HepG2 (cell line): ENCODE results near the gene PXT1. TPM values are rescaled to one million over a fixed set of nuclear protein-coding genes. Genes with fewer than 3 reads are reported as not detected.

ENCODE experiments used
- ARID3A ChIP-seq: IDR thresholded peaks from 2 replicates; pipeline ENCODE4 v1.6.1; 2012; ENCODE audit warnings: low read depth, low read length, improper control_type of control experiment
- ATF3 ChIP-seq: sonication (generic); formaldehyde crosslinking; IDR thresholded peaks from 2 replicates; pipeline ENCODE4 v1.4.0; 2020; ENCODE audit warnings: missing genetic modification reagents
- GATAD1 ChIP-seq: IDR thresholded peaks from 2 replicates; pipeline ENCODE4 v1.6.1; 2016; ENCODE audit warnings: missing genetic modification reagents, missing compliant biosample characterization
- GRHL1 ChIP-seq: sonication (generic); formaldehyde crosslinking; conservative IDR thresholded peaks from 2 replicates; pipeline ENCODE4 v1.8.0; 2022; ENCODE audit warnings: missing genetic modification reagents
- HHEX ChIP-seq: IDR thresholded peaks from 2 replicates; pipeline ENCODE4 v1.6.1; 2016; ENCODE audit warnings: control low read depth
- HIVEP1 ChIP-seq: sonication (generic); formaldehyde crosslinking; IDR thresholded peaks from 2 replicates; pipeline ENCODE4 v1.4.0; 2020; ENCODE audit warnings: mild to moderate bottlenecking, missing genetic modification reagents
- IKZF1 ChIP-seq: fragments of 450-650 bp; IDR thresholded peaks from 2 replicates; pipeline ENCODE4 v1.7.1; 2016
- IKZF5 ChIP-seq: IDR thresholded peaks from 2 replicates; pipeline ENCODE4 v1.6.1; 2018; ENCODE audit warnings: missing genetic modification reagents, mild to moderate bottlenecking, missing compliant biosample characterization
- ISL2 ChIP-seq: sonication (generic); formaldehyde crosslinking; IDR thresholded peaks from 2 replicates; pipeline ENCODE4 v1.5.0; 2020; ENCODE audit warnings: missing genetic modification reagents
- NCOA5 ChIP-seq: sonication (generic); formaldehyde crosslinking; IDR thresholded peaks from 2 replicates; pipeline ENCODE4 v1.4.0; 2020; ENCODE audit warnings: missing genetic modification reagents
- RORA ChIP-seq: sonication (generic); formaldehyde crosslinking; IDR thresholded peaks from 2 replicates; pipeline ENCODE4 v1.5.0; 2020; ENCODE audit warnings: mild to moderate bottlenecking, missing genetic modification reagents, moderate library complexity
- TBL1XR1 ChIP-seq: fragments of 150-350 bp; IDR thresholded peaks from 2 replicates; pipeline ENCODE4 v1.6.1; 2014; ENCODE audit warnings: borderline replicate concordance, low read length; ENCODE audit not compliant: partially characterized antibody
- THAP8 ChIP-seq: sonication (generic); formaldehyde crosslinking; IDR thresholded peaks from 2 replicates; pipeline ENCODE4 v1.5.1; 2020; ENCODE audit warnings: missing genetic modification reagents, mild to moderate bottlenecking, borderline replicate concordance
- ZBED4 ChIP-seq: sonication (generic); formaldehyde crosslinking; IDR thresholded peaks from 2 replicates; pipeline ENCODE4 v1.4.0; 2020; ENCODE audit warnings: missing genetic modification reagents, borderline replicate concordance
- ZFYVE20 ChIP-seq: sonication (generic); formaldehyde crosslinking; IDR thresholded peaks from 2 replicates; pipeline ENCODE4 v1.8.0; 2023; ENCODE audit warnings: low read depth, mild to moderate bottlenecking, moderate library complexity, missing genetic modification reagents, borderline replicate concordance
- ZMYM2 ChIP-seq: sonication (generic); formaldehyde crosslinking; IDR thresholded peaks from 2 replicates; pipeline ENCODE4 v1.8.0; 2022; ENCODE audit warnings: mild to moderate bottlenecking, missing genetic modification reagents
- ZNF333 ChIP-seq: sonication (generic); formaldehyde crosslinking; IDR thresholded peaks from 2 replicates; pipeline ENCODE4 v1.4.0; 2020; ENCODE audit warnings: mild to moderate bottlenecking, missing genetic modification reagents, borderline replicate concordance
- ZNF674 ChIP-seq: sonication (generic); formaldehyde crosslinking; IDR thresholded peaks from 2 replicates; pipeline ENCODE4 v1.5.0; 2020; ENCODE audit warnings: low read depth, mild to moderate bottlenecking, missing genetic modification reagents
- ZNF816 ChIP-seq: sonication (generic); formaldehyde crosslinking; IDR thresholded peaks from 2 replicates; pipeline ENCODE4 v1.8.0; 2022; ENCODE audit warnings: missing genetic modification reagents, mild to moderate bottlenecking, borderline replicate concordance
- polyA plus RNA-seq, 8 experiments: library from polyadenylated mRNA; depleted of rRNA in 3 of 8; stranded (reverse) in 7 of 8; unstranded in 1 of 8; fragments of >200 nt; fragmentation: Illumina TruSeq in 4 of 8; extraction: Trizol in 4 of 8; gene quantifications; 2 replicates each; pipeline versions ENCODE4 v1.2.1 to v1.2.3, GENCODE V29; 2011 to 2016; ENCODE audit warnings: low read depth in 4 of 8, missing spikeins in 1 of 8, mixed read lengths in 1 of 8; ENCODE audit not compliant: insufficient read depth in 1 of 8
- total RNA-seq, 5 experiments: library from RNA; depleted of rRNA; stranded (reverse); fragments of >200 nt; fragmentation: Illumina TruSeq; extraction: Trizol; gene quantifications; 2 replicates each; pipeline ENCODE4 v1.2.3, GENCODE V29; 2016; ENCODE audit warnings: low read depth in 1 of 5

PXT1 gene
- total and polyA plus RNA-seq, 2 of the 13 experiments (the other 11 are each of a cell fraction or from before 2014, with no cell fraction given), result 0.04 TPM; not detected in 1

- TF ChIP-seq NCOA5 (CRISPR knock-in tag) (no peak), ZNF816 (CRISPR knock-in tag) (no peak), IKZF1 (no peak), GRHL1 (no peak), TBL1XR1 (no peak), ISL2 (no peak), ZFYVE20 (CRISPR knock-in tag) (no peak), HIVEP1 (CRISPR knock-in tag) (no peak), ZMYM2 (CRISPR knock-in tag) (0 out of 2 replicates have a peak, but pooled peaks have one; percentile 56), ZBED4 (CRISPR knock-in tag) (no peak), ATF3 (CRISPR knock-in tag) (no peak), IKZF5 (peak; percentile 16; the same call in 1 of the 2 replicates), HHEX (CRISPR knock-in tag) (no peak), ZNF674 (CRISPR knock-in tag) (no peak), RORA (CRISPR knock-in tag) (no peak), GATAD1 (CRISPR knock-in tag) (no peak), ARID3A (no peak), ZNF333 (no peak), THAP8 (CRISPR knock-in tag) (no peak)
Measured at GRCh38 chr6:36340618-36341454, 101.8 kb downstream of the PXT1 start (continued).
